SU-DHL-6 (cell line): ENCODE data around the gene PARP16.

ENCODE experiments used
- H2AFZ ChIP-seq: fragments of 200-600 bp; sonication (generic); 2 replicates; pipeline ENCODE4 v1.6.1; 2014; ENCODE audit warnings: low read depth, mild to moderate bottlenecking, moderate library complexity, mixed read lengths, antibody characterized with exemption, low read length; ENCODE audit not compliant: severe bottlenecking
- H3F3A ChIP-seq: fragments of 200-600 bp; shearing (Covaris generic); 2 replicates; pipeline ENCODE4 v1.6.0; 2016; ENCODE audit warnings: antibody characterized with exemption, mild to moderate bottlenecking; ENCODE audit not compliant: insufficient read depth
- H3K27ac ChIP-seq: fragments of 200-600 bp; sonication (generic); 2 replicates; pipeline ENCODE4 v1.5.1; 2016; ENCODE audit warnings: low read depth, mild to moderate bottlenecking, low read length, moderate library complexity, mixed read lengths
- H3K27me3 ChIP-seq: fragments of 200-600 bp; sonication (generic), shearing (Covaris generic); 2 replicates; pipeline ENCODE4 v1.6.0; 2014; ENCODE audit warnings: mild to moderate bottlenecking, low read length
- H3K36me3 ChIP-seq: fragments of 200-600 bp; sonication (generic); 2 replicates; pipeline ENCODE4 v1.6.1; 2014; ENCODE audit warnings: mild to moderate bottlenecking, low read length, mixed read lengths
- H3K4me2 ChIP-seq: fragments of 300-600, 200-600 bp; shearing (Covaris generic), sonication (generic); 2 replicates; pipeline ENCODE4 v1.6.0; 2014; ENCODE audit warnings: low read length, low read depth, mild to moderate bottlenecking; ENCODE audit not compliant: poor library complexity, severe bottlenecking
- H3K4me3 ChIP-seq: fragments of 200-600 bp; sonication (generic); 2 replicates; pipeline ENCODE4 v1.5.1; 2014; ENCODE audit warnings: antibody characterized with exemption, low read length, mild to moderate bottlenecking, mixed read lengths; ENCODE audit not compliant: insufficient read depth, poor library complexity, severe bottlenecking
- H3K79me2 ChIP-seq: fragments of 200-600 bp; sonication (generic); 2 replicates; pipeline ENCODE4 v1.6.1; 2014; ENCODE audit warnings: mild to moderate bottlenecking, low read length, moderate library complexity; ENCODE audit not compliant: insufficient read depth
- H3K9ac ChIP-seq: fragments of 200-600 bp; sonication (generic); 2 replicates; pipeline ENCODE4 v1.7.0; 2014; ENCODE audit warnings: mild to moderate bottlenecking, low read length
- H3K9me2 ChIP-seq: fragments of 200-600 bp; sonication (generic); replicated peaks from 2 replicates; pipeline ENCODE4 v1.6.1; 2014; ENCODE audit warnings: low read length; ENCODE audit not compliant: insufficient read depth
- H3K9me3 ChIP-seq: fragments of 200-600 bp; sonication (generic); 2 replicates; pipeline ENCODE4 v1.6.1; 2014; ENCODE audit warnings: low read length, mixed read lengths; ENCODE audit not compliant: insufficient read depth
- H4K20me1 ChIP-seq: fragments of 200-600 bp; sonication (generic); 2 replicates; pipeline ENCODE4 v1.6.1; 2014; ENCODE audit warnings: low read depth, mild to moderate bottlenecking, antibody characterized with exemption, low read length, moderate library complexity, mixed read lengths
- EZH2phosphoT487 ChIP-seq: fragments of 200-600 bp; sonication (generic), shearing (Covaris generic); conservative IDR thresholded peaks from 2 replicates; pipeline ENCODE4 v1.6.1; 2018; ENCODE audit warnings: mild to moderate bottlenecking, antibody characterized with exemption, low read length, moderate library complexity, mixed read lengths
- TF ChIP-seq, protein P1 (sequence below): fragments of 200-600 bp; sonication (generic); IDR thresholded peaks from one replicate; pipeline ENCODE4 v1.5.1; 2017; ENCODE audit warnings: antibody characterized with exemption, mild to moderate bottlenecking, low read length, moderate library complexity; ENCODE audit not compliant: insufficient read depth, poor library complexity, severe bottlenecking

Gene PARP16

DNA sequence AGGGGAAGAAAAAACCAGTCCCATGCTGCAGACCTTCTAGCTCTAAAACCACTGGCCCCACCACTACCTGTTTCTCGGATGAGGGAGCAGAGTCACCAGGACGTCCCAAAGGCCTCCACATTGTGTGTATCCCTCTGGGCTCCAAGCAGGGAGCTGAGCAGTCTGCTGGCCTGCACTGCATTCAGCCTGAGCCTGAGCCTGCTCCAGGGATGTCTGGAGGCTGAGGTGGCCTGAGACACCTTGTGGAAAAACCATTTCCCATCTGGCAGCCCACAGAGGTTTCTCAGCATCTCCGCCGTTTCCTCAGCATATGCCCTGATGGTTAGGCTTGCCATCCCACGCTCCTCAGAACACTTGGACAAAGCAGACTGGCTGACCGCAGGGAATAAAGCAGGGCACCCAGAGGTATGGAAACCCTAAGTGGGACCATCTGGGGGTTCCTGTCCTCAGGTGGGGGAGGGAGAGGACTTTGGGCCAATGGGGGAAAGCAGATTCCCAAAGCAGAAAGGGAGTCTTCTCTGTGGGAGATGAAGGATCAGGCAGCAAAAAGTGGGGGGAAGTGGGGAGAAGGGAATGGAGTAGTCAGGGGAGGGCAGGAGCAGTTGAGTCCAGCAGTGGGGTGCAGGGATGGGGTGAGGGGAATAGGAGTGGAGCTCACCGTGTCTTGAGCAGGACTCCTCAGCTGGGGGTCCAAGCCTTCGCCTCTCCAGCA, 75.8 kb downstream of the PARP16 start, which contains the start of gene CILP:
CILP (minus strand) TSS at position 704 of the 712 bp plus-strand sequence. CDS start 1,718 bp downstream, outside the sequence.
- H3K27ac ChIP-seq: no peak within 1 kb of the TSS
- H3K36me3 ChIP-seq: no peaks in the 10 kb centered on the region
- H3K9me3 ChIP-seq: no peaks in the 10 kb centered on the region
- H3F3A ChIP-seq: no peaks in the 10 kb centered on the region
- H2AFZ ChIP-seq: no peak within 1 kb of the TSS
- H3K79me2 ChIP-seq: no peaks in the 10 kb centered on the region
- TF ChIP-seq, protein P1, sequence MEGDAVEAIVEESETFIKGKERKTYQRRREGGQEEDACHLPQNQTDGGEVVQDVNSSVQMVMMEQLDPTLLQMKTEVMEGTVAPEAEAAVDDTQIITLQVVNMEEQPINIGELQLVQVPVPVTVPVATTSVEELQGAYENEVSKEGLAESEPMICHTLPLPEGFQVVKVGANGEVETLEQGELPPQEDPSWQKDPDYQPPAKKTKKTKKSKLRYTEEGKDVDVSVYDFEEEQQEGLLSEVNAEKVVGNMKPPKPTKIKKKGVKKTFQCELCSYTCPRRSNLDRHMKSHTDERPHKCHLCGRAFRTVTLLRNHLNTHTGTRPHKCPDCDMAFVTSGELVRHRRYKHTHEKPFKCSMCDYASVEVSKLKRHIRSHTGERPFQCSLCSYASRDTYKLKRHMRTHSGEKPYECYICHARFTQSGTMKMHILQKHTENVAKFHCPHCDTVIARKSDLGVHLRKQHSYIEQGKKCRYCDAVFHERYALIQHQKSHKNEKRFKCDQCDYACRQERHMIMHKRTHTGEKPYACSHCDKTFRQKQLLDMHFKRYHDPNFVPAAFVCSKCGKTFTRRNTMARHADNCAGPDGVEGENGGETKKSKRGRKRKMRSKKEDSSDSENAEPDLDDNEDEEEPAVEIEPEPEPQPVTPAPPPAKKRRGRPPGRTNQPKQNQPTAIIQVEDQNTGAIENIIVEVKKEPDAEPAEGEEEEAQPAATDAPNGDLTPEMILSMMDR: no peak
- no peak for TF ChIP-seq EZH2phosphoT487
- no peak within 1 kb of the TSS for H3K4me3 ChIP-seq
- no peak within 1 kb of the TSS for H3K4me2 ChIP-seq
- H4K20me1 ChIP-seq: no peaks in the 10 kb centered on the region
- H3K9me2 ChIP-seq: no peaks in the 10 kb centered on the region
- no peaks in the 10 kb centered on the region for H3K27me3 ChIP-seq
- no peak within 1 kb of the TSS for H3K9ac ChIP-seq

DNA sequence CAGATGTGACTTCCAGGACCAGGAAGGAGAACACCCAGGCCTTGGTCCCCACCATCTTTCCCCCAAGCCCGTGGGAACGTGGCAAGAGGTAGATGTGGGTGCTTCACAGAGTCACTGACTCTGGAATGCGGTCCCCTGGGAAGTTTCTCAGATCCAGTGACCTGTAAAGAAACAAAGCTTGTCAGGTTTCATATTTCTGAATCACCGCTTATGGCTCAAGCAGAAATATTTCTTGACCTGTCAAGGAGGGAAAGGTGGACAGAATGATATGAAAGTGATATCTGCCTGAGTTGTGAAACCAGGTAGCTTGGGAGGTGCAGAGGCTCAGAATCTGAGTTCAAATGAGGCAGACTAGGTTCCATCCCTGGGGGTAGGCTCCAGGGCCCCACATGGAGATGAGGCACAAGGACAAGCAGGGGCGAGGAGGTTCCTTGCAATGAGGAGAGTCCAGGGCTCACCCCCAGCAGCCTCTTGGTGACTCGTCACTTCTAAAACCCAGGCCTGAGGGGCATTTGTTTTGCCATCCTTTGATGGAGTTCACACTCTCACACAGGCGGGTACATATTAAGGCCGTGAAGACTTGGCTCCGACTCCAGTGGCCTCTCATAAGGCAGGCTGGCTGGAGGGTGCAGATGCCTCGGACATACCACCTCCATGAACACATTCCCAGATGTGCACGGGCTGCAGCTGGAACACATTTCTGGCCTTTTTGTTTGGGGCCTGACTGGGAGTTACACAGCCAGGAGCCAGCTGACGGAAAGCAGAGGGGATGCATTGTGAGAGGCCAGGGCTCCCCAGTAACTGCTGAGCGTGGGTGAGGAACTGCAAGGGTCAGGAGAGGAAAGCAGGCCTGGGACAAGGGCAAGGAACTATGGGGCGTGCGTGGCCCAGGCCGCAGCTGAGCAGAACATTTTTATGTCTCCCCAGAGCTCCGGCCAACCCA, 76.7 kb downstream of the PARP16 start:
- Histone ChIP-seq H3K4me3 (no peak overlapping the region), H3F3A (no peaks in the 10 kb centered on the region), H2AFZ (no peak overlapping the region), H3K27me3 (no peaks in the 10 kb centered on the region), H3K9ac (no peak overlapping the region), H3K4me2 (no peak overlapping the region), H3K9me3 (no peaks in the 10 kb centered on the region), H3K36me3 (no peaks in the 10 kb centered on the region), H3K9me2 (no peaks in the 10 kb centered on the region), H3K27ac (no peak overlapping the region), H3K79me2 (no peaks in the 10 kb centered on the region), H4K20me1 (no peaks in the 10 kb centered on the region)
- TF ChIP-seq, protein P1: no peak
- no peak for TF ChIP-seq EZH2phosphoT487

DNA sequence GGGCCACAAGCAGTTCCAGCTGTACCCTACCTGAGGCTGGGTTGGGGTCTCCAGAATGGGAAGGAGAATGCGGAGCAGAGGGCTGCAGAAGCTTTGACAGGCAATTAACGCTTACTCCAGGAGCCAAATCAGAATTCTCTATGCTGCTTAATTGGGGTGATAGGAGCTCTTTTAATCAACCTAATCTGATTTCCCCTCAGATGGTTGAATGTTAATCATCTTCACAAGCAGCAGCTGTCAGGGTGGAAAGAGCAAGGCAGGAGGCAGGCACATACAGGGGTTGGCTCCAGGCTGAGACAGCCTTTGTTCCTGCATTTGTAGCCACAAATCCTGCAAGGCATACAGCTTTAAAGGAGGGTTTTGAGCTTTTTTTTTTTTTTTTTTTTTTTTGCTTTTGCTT, 78.0 kb downstream of the PARP16 start:
- no peaks in the 10 kb centered on the region for H3K36me3 ChIP-seq
- no peak overlapping the region for H3K4me3 ChIP-seq
- H3K27me3 ChIP-seq: no peaks in the 10 kb centered on the region
- H3K27ac ChIP-seq: no peak overlapping the region
- no peak overlapping the region for H3K4me2 ChIP-seq
- H3F3A ChIP-seq: no peaks in the 10 kb centered on the region
- TF ChIP-seq, protein P1: no peak
- TF ChIP-seq EZH2phosphoT487: no peak
- no peaks in the 10 kb centered on the region for H3K9me3 ChIP-seq
- no peak overlapping the region for H2AFZ ChIP-seq
- no peak overlapping the region for H3K9ac ChIP-seq
- H3K79me2 ChIP-seq: no peaks in the 10 kb centered on the region
- no peaks in the 10 kb centered on the region for H4K20me1 ChIP-seq
- no peaks in the 10 kb centered on the region for H3K9me2 ChIP-seq
